WI38 (cell line): ENCODE data around the gene CXCL8.

Source experiments
- H3K4me3 ChIP-seq: 2 replicates; pipeline ENCODE4 v1.5.1; 2011; ENCODE audit warnings: low read depth, mild to moderate bottlenecking, control low read depth, low read length
- CTCF ChIP-seq: IDR thresholded peaks from 2 replicates; pipeline ENCODE4 v1.5.1; 2012; ENCODE audit warnings: low read depth, mild to moderate bottlenecking, control low read depth, low read length

Gene CXCL8

DNA sequence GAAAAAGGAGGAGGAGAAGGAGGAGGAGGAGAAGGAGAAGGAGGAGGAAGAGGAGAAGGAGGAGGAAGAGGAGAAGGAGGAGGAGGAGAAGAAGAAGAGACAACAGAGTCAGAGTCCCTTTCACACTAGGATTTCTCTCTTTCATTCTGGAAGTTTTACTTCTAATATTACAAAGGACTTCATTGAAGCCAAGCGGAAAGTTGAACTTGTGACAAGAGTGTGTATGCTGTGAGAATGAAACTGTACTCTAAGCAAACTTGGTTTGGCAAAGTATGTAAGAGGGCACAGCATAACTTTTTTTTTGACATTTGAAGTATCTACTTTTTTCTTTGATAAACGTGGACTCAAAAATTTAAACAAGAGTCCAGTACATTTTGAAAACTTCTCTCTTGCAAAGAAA lies 48.0 kb downstream of the CXCL8 start:
- no peak overlapping the region for H3K4me3 ChIP-seq
- no peak for TF ChIP-seq CTCF
